HG02678 (cell line): ENCODE data around the gene HORMAD2.
"Not testable (repeated sequence)": the region's sequence is repeated elsewhere in the genome, so short reads cannot be mapped to it uniquely, and the experiment has no call there.

Experiments
- ATAC-seq: cut with Tn5 transposase; IDR thresholded peaks from one replicate; pipeline ENCODE4 v1.9.1; 2021; ENCODE audit warnings: mild to moderate bottlenecking, moderate library complexity; ENCODE audit not compliant: unreplicated experiment

HORMAD2 gene

DNA sequence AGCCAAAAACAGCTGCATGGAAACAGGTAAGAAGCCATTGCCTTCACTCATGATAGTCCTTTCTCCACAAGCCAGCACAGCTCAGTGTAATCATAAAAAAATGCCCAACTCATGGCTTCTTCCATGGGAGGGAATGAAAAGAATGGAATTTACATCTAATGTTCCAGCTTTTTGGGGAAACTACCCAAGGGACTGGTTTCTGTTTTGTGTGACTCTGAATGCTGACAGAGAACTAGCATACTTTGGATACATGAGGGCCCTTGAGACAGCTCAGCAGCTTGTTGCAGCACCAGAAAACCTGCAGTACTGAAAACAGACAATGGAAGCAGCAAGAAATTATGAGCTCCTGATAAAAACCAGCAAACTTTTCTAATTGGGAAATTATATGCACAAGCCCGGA, 24.2 kb upstream of the HORMAD2 start:
- ATAC-seq: no peak

DNA sequence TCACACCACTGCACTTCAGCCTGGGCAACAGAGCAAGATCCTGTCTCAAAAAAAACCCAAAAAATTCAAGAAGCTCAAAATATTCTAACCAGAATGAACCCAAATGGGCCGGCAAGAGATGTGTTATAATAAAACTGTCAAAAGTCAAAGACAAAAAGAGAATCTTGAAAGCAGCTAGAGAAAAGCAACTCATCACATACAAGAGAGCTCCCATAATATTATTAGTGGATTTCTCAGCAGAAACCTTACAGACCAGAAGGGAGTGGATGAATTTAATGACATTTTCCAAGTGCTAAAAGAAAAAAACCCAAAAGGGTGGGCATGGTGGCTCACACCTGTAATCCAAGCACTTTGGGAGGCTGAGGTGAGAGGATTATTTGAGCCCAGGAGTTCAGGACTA, 22.9 kb upstream of the HORMAD2 start:
- no peak for ATAC-seq

DNA sequence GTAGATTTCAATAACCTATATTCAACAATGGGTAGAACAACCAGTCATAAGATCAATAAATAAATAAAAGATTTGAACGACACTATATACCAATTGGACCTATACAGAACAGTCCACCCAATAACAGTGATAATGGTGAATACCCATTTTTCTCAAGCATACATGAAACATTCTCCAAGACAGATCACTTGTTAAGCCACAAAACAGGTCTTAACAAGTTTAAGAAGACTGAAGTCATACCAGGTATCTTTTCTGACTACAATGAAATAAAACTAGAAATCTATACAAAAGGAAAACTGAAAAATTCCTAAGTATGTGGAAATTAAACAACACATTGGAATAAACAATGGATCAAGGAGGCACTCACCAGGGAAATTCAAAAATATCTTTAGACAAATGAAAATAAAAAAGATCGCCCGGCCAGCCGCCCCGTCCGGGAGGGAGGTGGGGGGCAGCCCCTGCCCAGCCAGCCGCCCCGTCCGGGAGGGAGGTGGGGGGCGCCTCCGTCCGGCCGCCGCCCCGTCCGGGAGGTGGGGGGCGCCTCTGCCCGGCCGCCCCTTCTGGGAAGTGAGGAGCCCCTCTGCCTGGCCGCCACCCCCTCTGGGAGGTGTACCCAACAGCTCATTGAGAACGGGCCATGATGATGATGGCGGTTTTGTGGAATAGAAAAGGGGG, 20.8 kb upstream of the HORMAD2 start:
- not testable (repeated sequence) for ATAC-seq

DNA sequence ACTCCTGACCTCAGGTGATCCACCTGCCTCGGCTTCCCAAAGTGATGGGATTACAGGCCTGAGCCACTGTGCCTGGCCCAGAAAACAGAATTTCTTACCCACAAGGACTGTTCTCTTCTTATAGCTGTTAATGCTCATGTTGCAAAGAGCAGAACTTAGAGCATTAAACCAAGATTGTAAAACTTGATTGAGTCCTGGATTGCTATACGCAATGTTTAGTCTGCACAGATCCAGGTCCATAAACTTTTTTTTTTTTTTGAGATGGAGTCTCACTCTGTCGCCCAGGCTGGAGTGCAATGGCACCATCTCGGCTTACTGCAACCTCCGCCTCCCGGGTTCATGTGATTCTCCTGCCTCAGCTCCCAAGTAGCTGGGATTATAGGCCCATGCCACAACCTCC, 19.2 kb upstream of the HORMAD2 start:
- not testable (repeated sequence) for ATAC-seq

DNA sequence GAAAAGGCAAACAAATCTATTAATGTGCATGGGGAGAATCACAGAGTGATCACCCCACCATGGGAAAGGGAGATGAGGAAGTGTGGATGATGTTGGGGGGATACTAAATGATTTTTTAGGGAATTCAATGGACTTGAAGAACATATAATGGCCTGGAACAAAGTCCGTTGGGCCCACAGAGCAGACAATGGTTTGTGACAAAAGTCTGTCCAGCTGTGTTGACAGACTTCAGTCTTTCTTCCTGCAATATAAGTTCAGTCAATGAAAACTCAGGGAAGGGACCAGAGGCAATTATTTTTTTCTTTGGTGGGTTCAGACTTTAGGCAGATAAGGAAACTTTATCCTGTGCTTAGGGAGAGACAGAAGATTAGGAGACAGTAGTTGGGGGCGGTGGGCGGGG, 18.0 kb upstream of the HORMAD2 start:
- no peak for ATAC-seq

DNA sequence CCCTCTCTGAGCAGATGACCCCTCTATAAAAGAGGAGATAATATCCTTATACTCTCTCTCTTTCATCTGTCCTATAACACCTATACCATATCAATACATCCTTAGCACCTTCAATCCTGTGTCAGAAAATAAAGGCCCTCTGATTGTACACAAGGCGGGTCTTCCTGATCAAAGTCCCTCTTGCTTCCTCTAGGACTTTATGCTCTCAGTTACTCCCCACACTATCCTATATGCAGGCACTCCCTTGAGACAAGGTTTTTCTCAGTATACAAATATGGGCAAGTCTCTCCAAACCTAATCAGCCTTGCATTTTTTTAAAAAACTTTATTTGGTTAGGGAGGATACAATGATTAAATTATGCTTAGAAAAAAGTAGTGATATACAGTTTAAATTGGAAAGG, 17.3 kb upstream of the HORMAD2 start:
- no peak for ATAC-seq

DNA sequence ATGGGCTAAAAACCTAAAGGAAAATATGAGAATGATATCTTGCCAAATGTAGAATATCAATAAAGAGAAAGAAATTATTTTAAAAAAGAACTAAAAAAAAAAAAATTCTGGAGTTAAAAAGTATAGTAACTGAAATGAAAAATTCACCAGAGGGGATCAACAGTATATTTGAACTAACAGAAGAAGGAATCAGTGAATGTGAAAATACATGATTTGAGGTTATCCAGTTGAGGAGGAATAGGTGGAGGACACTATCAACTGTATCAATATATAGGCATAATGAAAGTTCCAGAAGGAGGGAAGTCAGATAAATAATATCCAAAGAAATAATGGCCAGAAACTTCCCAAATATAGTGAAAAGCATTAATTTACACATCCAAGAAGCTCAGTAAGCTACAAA, 16.1 kb upstream of the HORMAD2 start:
- no peak for ATAC-seq

DNA sequence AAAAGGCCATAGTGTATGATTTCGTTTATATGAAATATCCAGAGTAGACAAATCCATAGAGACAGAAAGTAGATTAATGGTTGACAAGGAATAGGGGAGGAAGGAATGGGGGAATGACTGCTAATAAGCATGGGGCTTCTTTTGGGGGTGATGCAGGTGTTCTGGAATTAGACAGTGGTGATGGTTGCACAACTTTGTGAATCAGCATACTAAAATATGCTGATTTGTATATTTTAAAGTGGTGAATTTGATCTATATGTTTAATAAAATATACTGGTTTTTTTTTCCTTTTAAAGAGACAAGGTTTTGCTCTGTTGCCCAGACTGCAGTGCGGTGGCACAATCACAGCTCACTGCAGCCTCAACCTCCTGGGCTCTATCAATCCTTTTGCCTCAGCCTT, 6.5 kb upstream of the HORMAD2 start:
- no peak for ATAC-seq

DNA sequence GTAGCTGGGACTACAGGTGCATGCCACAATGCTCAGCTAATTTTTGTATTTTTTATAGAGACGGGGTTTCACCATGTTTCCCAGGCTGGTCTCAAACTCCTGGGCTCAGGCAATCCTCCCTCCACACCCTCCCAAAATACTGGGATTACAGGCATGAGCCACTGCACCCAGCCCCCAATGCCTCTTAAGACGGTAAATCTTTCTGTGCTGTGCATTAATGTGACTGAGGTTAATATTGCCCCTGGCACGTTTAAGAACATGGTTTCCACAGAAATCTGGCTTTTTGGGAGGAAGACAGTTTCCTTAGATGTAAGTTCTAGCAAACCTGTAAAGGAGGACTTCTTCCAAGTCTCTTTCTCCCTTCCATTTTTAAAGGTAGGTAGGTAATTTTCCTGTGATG, 6.1 kb upstream of the HORMAD2 start:
- no peak for ATAC-seq

DNA sequence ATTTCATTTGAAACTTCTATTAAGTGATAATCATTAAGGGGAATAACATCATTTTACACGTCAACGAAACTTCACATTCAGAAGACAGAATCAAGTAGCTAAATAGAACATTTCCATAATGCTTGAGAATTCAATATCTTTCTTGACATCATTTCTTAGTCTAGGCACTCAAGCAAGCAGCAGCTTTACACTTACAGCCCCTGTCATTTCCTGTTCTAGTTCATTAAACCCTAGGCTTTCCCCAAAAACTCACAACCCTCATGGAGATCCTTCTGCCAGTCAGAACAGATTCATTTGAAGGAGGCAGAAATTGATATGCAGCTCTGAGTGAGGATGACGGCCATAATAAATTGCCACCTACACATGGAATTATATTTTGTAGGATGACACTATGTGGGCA, 5.3 kb upstream of the HORMAD2 start:
- ATAC-seq: no peak

DNA sequence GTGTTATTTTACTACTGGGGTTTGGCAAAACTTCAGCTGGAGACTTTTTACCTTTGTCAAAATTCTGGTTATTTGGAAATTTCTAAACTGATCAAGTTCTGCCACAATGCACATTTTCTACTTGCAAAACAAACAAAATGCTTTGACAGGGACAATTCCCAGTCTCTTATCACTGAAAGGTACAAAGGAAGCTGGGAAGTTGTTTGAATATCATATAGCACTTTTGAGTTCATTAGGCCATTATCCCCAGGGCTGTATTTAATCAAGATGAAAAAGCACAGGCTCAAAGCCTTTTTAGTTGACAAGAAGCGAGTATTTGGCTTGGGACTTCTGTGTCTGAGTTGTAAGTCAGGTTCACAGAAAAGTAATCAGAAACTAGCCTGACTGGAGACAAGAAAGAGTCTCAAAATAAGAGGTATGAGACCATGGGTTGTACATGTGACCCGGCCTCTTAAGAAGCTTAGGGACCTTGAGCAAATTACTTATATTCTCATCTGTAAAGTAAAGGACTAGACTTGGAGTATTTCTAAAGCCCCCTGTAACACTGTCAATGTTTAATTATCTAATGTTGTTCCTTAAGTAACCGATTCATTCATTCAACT, 2.9 kb upstream of the HORMAD2 start:
- no peak for ATAC-seq

DNA sequence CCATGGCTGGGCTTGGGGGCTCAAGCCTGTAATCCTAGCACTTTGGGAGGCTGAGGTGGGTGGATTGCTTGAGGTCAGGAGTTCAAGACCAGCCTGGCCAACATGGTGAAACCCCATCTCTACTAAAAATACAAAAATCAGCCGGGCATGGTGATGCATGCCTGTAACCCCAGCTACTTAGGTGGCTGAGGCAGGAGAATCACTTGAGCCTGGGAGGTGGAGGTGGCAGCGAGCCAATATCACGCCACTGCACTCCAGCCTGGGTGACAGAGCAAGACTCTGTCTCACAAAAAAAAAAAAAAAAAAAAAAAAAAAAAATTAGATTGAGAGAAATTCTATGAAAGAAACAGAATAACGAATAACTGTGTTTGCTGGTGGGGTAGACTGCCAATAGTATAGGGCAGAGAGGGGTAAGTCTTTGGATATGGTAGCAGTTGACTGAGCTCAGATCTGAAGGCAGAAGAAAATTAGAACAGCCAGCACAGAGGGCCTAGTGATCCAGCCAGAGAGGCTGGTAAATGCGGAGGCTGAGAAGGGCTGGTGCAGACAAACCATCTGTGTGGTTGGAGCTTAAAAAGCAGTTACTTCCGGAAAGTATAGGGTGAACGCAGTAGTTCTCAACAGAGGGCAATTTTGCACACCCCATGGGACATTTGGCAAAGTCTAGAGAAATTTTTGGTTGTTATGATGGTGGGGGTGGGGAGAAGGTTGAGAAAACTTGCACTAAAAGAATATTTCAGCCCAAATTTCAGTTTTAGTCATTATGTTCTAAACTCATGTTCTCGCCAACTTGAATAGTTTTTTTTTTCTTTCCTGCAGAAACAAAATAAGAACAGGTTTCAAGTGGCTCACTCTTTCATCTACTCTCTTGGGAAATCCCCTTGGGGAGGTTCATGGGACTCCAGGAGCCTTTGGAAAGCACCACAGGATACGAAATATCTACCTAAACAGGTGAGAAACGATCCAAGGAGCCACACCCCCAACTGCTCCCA, 1.6 kb upstream of the HORMAD2 start:
- no peak for ATAC-seq

DNA sequence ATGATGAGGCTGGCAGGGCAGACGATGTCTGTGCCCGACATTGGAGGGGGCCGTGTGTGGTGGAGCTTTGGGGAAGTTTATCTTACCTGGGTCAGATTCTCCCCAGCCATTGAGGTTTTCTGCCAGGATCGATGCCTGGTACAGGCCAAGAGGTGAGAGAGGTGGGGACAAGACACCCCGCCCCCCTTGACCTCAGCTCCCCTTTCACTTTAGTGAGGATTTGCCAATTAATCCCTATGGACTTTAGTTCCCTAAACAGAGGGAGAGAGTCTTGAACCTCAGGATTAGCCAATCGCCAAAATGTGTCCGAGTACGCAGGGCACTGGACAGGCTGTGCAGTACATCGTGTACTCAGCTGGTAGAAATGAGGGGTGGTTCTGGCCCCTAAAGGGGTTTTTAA, 541 bp downstream of the HORMAD2 start:
- no peak for ATAC-seq

DNA sequence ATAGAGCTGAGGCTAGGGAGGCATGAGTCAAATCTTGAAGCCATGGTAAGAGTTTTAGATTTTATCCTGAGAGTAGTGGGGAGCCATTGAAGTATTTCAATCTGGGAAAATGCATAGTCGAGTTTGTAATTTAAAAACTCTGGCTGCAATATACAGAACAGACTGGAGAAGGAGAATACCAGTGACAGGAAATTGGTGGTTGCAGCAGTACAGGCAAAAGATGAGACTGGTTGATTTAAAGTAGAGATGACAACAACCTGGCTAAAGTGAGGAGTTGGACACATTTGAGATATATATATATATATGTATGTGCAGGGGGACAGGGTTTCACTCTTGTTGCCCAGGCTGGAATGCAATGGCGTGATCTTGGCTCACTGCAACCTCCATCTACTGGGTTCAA, 6.2 kb downstream of the HORMAD2 start:
- ATAC-seq: no peak

DNA sequence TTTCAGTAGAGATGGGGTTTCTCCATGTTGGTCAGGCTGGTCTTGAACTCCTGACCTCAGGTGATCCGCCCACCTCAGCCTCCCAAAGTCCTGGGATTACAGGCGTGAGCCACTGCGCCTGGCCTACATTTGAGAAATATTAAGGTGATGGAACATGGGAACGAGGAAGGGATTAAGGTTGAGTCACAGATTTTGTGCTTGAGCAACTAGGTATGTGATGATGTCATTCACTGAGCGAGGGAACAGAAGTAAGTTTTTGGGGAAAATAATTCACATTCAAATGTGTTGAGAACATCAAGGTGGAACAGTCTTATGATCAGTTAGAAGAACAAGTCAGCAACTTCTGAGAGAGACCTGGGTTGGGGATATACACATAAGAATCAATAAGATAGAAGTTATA, 6.8 kb downstream of the HORMAD2 start:
- not testable (repeated sequence) for ATAC-seq

DNA sequence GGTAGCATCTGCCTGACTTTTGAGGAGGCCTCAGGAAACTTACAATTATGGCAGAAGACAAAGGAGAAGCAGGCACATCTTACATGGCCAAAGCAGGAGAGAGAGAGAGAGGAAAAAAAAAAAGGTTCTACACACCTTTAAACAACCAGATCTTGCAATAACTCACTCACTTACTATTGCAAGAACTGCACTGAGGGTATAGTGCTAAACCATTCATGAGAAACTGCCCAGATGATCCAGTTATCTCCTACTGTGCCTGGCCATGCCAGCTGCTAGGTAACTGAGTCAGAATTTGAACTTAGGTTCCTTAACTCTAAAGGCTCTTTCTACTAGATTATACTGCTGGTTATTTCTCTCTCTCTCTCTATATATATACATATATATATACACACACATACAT, 7.3 kb downstream of the HORMAD2 start:
- no peak for ATAC-seq

DNA sequence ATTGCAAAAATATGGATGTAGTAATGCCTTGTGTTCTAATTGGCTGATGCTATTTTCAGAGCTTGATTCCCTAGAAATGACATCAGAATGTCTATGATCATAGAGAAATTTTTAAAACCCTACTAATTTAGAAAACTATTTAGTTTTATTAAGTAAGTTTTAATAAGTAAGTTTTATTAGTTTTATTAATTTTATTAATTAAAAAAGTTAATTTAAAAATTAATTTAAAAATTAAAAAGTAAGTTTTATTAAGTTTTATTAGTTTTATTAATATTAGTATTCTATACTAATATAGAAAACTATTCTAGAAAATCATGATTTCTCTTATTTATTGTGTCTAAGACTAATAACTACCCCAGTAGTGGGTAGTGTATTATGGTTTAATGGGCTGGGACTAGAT, 8.2 kb downstream of the HORMAD2 start:
- no peak for ATAC-seq

DNA sequence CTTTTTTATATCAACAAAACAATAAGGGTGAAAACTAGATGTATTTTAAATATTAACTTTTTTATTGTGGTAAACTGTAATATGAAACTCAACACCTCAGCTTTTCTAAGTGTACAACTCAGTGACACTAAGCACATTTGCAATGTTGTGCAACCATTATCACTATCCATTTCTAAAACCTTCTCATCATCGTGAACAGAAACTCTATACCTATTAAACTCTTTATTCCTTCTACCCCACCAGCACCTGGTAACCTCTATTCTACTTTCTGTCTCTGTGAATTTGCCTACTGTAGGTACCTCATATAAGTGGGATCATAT, 9.4 kb downstream of the HORMAD2 start:
- ATAC-seq: no peak

DNA sequence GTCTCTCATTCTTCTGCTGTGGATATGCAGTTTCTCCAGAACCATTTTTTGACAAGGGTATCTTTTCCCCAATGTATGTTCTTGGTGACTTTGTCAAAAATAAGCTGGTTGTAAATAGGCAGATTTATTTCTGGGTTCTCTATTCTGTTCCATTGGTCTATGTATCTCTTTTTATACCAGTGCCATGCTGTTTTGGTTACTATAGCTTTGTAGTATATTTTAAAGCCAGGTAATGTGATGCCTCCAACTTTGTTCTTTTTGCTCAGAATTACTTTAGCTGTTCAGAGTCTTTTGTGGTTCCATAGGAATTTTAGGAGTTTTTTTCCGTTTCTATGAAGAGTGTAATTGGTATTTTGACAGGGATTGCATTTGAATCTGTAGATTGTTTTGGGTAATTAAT, 12.4 kb downstream of the HORMAD2 start:
- ATAC-seq: no peak

DNA sequence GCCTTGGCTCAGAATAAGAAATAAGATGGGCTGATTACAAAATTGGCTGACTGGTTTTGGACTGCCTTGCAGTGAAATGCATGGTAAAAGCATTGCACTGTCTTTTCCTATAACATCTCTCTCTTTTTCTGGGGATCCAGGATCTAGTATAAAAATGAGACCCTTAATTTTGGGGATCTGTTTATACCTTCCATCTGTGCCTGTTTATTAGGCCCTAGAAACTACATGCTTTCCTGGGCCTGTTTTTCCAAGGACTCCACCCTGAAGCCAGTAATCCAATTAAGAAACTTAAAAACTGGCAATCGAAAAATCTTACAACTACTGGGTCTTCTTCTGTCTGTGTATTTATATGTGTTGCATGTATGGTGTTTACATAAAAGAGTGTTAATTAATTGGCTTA, 14.5 kb downstream of the HORMAD2 start:
- no peak for ATAC-seq

DNA sequence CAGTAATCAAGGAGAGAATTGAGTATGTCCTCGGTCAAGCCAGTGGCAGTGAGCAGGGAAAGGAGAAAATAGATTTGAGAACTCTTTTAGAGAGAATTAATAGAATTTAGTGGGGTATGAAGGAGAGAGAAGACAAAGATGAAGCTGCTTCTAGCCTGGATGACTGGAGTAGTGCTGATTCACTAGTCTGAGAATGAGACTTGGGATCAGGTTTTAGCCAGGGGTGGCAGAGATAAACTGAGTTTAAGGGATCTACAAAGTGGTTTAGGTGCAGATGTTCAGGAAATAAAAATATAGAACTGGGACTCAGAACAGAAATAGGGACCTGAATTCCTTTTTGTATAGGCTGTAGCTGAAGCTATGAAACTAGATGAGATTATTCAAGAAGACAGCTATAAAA, 17.6 kb downstream of the HORMAD2 start:
- ATAC-seq: no peak

DNA sequence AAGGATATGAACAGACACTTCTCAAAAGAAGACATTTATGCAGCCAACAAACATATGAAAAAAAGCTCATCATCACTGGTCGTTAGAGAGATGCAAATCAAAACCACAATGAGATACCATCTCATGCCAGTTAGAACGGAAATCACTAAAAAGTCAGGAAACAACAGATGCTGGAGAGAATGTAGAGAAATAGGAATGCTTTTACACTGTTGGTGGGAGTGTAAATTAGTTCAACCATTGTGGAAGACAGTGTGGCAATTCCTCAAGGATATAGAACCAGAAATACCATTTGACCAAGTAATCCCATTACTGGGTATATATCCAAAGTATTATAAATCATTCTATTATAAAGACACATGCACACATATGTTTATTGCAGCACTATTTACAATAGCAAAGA, 20.5 kb downstream of the HORMAD2 start:
- not testable (repeated sequence) for ATAC-seq
